Measurements from ENCODE around the gene HSCB.
A peak's percentile ranks its signal among the peaks of the same experiment; 100 is the strongest.

HSCB gene

DNA sequence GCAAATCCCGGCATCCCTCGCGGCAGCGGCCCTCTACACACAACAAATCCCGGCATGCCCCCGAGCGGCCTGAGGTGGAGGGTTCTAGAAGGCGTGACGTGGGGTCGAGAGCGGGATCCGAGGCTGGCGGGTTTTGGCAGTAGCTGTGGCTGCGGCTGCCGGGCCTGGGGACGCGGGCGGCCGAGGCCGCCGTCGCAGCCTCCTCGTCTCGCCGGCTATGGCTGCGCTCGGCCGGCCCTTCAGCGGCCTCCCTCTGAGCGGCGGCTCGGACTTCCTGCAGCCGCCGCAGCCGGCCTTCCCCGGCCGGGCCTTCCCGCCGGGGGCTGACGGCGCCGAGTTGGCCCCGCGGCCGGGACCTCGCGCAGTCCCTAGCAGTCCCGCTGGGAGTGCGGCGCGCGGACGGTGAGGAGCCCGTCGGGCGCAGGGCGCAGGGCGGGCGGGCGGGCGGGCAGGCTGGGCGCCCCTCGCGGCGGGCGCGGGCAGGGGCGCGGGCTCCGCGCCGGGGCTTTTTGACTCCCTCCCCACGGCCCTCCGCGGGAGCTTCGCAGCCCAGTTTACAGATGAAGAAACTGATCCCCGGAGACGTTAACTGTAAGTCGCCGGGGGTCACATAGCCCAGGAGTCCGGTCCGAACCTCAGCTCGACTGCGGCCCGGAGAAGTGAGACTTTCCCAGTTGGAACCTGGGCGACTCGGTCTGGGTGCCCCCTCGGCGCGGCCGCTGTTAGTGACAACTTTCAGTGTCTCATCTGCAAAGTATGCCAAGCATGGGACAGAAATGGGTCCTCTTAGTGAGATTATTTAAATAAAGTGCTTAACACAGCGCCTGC, 31.0 kb downstream of the HSCB start, which contains the start of gene CCDC117:
Gene CCDC117 (plus strand): TSS at position 63 of the 828 bp plus-strand sequence. CDS start 155 bp downstream, at position 218.
- DNase-seq (ENCODE audit: low read depth), result peak; percentile 74
- TF ChIP-seq, protein P1, sequence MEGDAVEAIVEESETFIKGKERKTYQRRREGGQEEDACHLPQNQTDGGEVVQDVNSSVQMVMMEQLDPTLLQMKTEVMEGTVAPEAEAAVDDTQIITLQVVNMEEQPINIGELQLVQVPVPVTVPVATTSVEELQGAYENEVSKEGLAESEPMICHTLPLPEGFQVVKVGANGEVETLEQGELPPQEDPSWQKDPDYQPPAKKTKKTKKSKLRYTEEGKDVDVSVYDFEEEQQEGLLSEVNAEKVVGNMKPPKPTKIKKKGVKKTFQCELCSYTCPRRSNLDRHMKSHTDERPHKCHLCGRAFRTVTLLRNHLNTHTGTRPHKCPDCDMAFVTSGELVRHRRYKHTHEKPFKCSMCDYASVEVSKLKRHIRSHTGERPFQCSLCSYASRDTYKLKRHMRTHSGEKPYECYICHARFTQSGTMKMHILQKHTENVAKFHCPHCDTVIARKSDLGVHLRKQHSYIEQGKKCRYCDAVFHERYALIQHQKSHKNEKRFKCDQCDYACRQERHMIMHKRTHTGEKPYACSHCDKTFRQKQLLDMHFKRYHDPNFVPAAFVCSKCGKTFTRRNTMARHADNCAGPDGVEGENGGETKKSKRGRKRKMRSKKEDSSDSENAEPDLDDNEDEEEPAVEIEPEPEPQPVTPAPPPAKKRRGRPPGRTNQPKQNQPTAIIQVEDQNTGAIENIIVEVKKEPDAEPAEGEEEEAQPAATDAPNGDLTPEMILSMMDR (IDR thresholded peaks at IDR 0.05; ENCODE audit: control insufficient read depth, insufficient read depth, low read depth, low read length, missing control alignments), result no peak
- peak within 1 kb of the TSS; percentile 61 for H3K4me3 ChIP-seq (ENCODE audit: control insufficient read depth, low read depth, low read length)

DNA sequence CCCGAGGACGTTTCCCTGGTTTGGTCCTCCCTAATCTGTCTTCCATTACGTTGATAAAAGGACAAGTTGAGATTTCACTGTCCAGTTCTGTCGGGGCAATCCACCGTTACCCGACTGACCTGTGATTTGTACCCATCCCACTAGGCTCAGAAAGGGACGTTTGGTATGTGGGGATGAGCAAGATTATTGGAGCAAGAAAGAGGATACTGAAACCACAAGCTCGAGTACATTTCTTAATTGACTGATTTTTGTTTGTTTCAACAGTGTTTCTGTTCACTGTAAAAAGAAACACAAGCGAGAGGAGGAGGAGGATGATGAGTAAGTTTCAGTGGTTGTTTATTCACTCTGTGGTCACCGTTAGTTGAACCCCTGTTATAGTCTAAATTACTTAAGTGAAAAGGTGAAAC, 31.6 kb downstream of the HSCB start:
- TF ChIP-seq, protein P1 (IDR thresholded peaks at IDR 0.05; ENCODE audit: control insufficient read depth, insufficient read depth, low read depth, low read length, missing control alignments), result no peak
- H3K4me3 ChIP-seq (ENCODE audit: control insufficient read depth, low read depth, low read length), result peak overlapping the region; percentile 61
- DNase-seq (ENCODE audit: low read depth), result no peak

DNA sequence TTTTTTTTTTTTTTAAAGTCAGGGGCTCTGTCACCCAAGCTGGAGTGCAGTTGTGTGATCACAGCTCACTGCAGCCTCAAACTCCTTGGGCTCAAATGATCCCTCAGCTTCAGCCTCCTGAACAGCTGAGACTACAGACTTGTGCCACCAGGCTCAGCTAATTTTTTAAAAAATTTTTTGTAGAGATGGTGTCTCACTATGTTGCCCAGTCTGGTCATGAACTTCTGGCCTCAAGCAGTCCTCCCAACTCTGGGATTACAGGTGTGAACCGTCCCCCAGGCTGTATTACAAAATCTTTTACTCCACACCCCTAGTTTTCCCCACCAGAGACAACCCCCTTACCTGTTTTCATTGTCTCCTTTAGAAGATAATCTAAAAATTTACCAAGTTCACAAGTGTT, 32.5 kb downstream of the HSCB start:
- no peak for DNase-seq (ENCODE audit: low read depth)
- no peak overlapping the region for H3K4me3 ChIP-seq (ENCODE audit: control insufficient read depth, low read depth, low read length)
- TF ChIP-seq, protein P1 (IDR thresholded peaks at IDR 0.05; ENCODE audit: control insufficient read depth, insufficient read depth, low read depth, low read length, missing control alignments), result no peak

DNA sequence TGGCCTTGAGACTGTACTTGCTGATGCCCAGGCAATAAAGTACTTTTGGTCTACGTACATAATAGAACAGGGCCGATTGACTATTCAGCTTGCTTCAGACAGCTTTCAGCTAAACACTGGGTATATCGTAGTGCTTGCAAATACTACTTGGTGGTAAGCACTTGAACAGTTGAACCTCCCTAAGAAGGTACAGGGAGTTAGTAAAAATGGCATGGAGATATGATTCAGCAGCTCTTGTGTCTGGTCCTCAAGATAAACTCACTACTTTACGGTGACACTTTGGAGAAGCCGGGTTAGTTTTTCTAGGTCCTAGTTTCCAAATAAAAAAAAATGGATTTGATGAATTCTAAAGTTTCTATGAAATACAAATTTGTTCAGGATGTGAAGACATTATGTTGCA, 38.0 kb downstream of the HSCB start:
- TF ChIP-seq, protein P1 (IDR thresholded peaks at IDR 0.05; ENCODE audit: control insufficient read depth, insufficient read depth, low read depth, low read length, missing control alignments), result no peak
- no peak overlapping the region for H3K4me3 ChIP-seq (ENCODE audit: control insufficient read depth, low read depth, low read length)
- no peak for DNase-seq (ENCODE audit: low read depth)

DNA sequence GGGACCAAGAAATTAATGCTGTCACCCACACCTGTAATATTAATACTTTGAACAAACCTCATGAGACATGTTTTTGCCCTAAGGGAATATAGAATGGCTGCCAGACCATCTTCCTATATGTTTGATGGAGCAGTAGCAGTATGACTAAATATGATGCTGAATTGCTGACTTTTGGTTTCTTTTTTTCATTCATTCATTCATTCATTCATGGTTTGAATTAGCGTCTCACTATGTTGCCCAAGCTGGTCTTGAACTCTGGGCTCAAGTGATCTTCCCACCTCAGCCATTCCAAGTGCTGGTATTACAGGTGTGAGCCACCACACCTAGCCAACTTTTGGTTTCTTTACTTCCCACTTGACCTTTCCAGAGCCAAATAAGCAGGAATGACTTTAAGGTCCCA, 38.5 kb downstream of the HSCB start:
- TF ChIP-seq, protein P1 (IDR thresholded peaks at IDR 0.05; ENCODE audit: control insufficient read depth, insufficient read depth, low read depth, low read length, missing control alignments), result no peak
- no peak overlapping the region for H3K4me3 ChIP-seq (ENCODE audit: control insufficient read depth, low read depth, low read length)
- no peak for DNase-seq (ENCODE audit: low read depth)

DNA sequence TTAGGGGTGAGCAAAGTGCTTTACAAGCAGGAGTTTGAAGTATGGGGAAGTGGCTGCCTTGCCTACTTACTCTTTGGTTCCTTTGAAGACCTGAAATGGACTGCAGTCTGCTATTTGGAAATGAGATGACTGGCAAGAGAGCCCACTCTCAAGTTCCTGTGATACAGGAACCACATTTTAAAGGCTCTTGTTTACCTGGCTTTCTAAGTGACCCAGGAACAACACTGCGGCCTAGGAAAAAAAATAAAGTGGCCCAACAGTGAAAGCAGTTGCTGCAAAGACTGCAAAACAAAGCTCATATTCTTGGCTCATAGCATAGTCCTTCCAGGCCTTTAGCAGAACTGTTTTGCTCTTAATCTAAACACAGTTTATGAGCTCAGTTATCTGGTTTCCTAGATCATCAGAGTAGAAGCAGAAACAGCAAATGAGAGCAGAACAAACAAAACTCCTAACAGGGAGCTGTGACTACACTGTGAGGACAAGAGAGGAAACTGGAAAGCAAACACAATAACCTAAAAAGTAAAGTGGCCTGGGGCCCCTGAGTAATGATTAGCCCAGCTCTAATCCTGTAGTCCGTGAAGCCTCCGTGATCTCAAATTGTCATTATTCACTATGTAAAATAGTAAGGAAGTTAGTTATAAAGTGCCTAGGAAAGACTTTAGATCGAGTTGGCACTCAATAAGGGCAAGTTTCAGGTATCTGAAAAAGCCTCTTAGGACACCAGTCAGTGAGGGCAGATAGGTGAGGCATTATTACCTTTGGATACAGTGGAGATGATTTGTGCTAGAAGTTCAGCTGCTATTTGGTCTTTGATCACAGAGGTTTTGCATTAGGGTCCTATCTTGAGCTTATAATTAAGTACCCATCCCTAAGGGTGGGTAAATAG, 42.2 kb downstream of the HSCB start:
- no peak for DNase-seq (ENCODE audit: low read depth)

More for the DNA sequence above, 42.2 kb downstream of the HSCB start:
- no peak overlapping the region for H3K4me3 ChIP-seq (ENCODE audit: control insufficient read depth, low read depth, low read length)
- TF ChIP-seq, protein P1 (IDR thresholded peaks at IDR 0.05; ENCODE audit: control insufficient read depth, insufficient read depth, low read depth, low read length, missing control alignments), result no peak

All from AG09309 (cell line).